IMR-90 (cell line): ENCODE data around the gene C15orf61. TPM values are rescaled to one million over a fixed set of nuclear protein-coding genes. Genes with fewer than 3 reads are reported as not detected.
A peak's percentile ranks its signal among the peaks of the same experiment; 100 is the strongest.

ENCODE experiments used
- ATAC-seq: fragments of 200-7000 bp; cut with Tn5 transposase; 2 replicates; pipeline ENCODE4 v1.9.1; 2020; ENCODE audit warnings: low read depth, mild to moderate bottlenecking, moderate library complexity
- BruUV-seq: library from RNA; stranded (reverse); fragments of 400-500 nt; replicated peaks from 2 replicates; lab custom pipeline; 2021; lab: Mats Ljungman, UMichigan
- CTCF ChIA-PET: fragments of 300-600 bp; formaldehyde crosslinking; extraction: SDS; loops from one replicate; lab custom pipeline; 2021; ENCODE audit warnings: antibody characterized with exemption; lab: Yijun Ruan, JAX
- POLR2A ChIA-PET: fragments of 300-600 bp; sonication (Branson Sonifier 250); formaldehyde crosslinking; loops from one replicate; lab custom pipeline; 2022; ENCODE audit warnings: antibody characterized with exemption; ENCODE audit not compliant: unreplicated experiment; lab: Charles Lee
- DNase-seq: peaks from one replicate; pipeline ENCODE4 v3.0.0; 2013
- H2AFZ ChIP-seq: replicated peaks from 2 replicates; pipeline ENCODE3; 2013; ENCODE audit warnings: low read length, mild to moderate bottlenecking; ENCODE audit not compliant: poor library complexity
- H2AK5ac ChIP-seq: 2 replicates; pipeline ENCODE4 v1.6.1; 2013; ENCODE audit warnings: low read depth, low read length, inconsistent platforms
- H2AK9ac ChIP-seq: replicated peaks from 2 replicates; pipeline ENCODE3; 2013; ENCODE audit warnings: mild to moderate bottlenecking, low read depth, low read length, moderate library complexity; ENCODE audit not compliant: poor library complexity
- H2BK120ac ChIP-seq: 2 replicates; pipeline ENCODE4 v1.6.1; 2013; ENCODE audit warnings: low read depth, low read length, inconsistent platforms
- H2BK15ac ChIP-seq: 3 replicates; pipeline ENCODE4 v1.6.1; 2013; ENCODE audit warnings: low read depth, low read length, inconsistent platforms
- H2BK20ac ChIP-seq: 2 replicates; pipeline ENCODE4 v1.6.1; 2013; ENCODE audit warnings: low read depth, mild to moderate bottlenecking, inconsistent platforms, low read length, moderate library complexity
- H2BK5ac ChIP-seq: 2 replicates; pipeline ENCODE4 v1.6.1; 2013; ENCODE audit warnings: mild to moderate bottlenecking, low read depth, low read length, inconsistent platforms; ENCODE audit not compliant: poor library complexity, severe bottlenecking
- H3K14ac ChIP-seq: replicated peaks from 2 replicates; pipeline ENCODE4 v1.6.1; 2013; ENCODE audit warnings: low read depth, low read length, inconsistent platforms
- H3K18ac ChIP-seq: 2 replicates; pipeline ENCODE4 v1.6.1; 2013; ENCODE audit warnings: low read depth, low read length, control low read depth
- H3K23ac ChIP-seq: 2 replicates; pipeline ENCODE4 v1.6.1; 2013; ENCODE audit warnings: low read depth, low read length, inconsistent platforms
- H3K27ac ChIP-seq: 2 replicates; pipeline ENCODE4 v1.5.1; 2013; ENCODE audit warnings: mild to moderate bottlenecking, control low read depth, low read length; ENCODE audit not compliant: insufficient read depth
- H3K27me3 ChIP-seq: 2 replicates; pipeline ENCODE4 v1.6.1; 2013; ENCODE audit warnings: low read length; ENCODE audit not compliant: control insufficient read depth, insufficient read depth
- H3K36me3 ChIP-seq: 2 replicates; pipeline ENCODE4 v1.6.1; 2013; ENCODE audit warnings: low read length, mixed read lengths; ENCODE audit not compliant: control insufficient read depth, insufficient read depth
- H3K4ac ChIP-seq: 2 replicates; pipeline ENCODE4 v1.6.1; 2013; ENCODE audit warnings: low read depth, low read length, inconsistent platforms
- H3K4me1 ChIP-seq: 2 replicates; pipeline ENCODE4 v1.6.1; 2013; ENCODE audit warnings: low read length, mixed read lengths; ENCODE audit not compliant: control insufficient read depth, insufficient read depth
- H3K4me2 ChIP-seq: 2 replicates; pipeline ENCODE4 v1.6.1; 2013; ENCODE audit warnings: low read depth, mild to moderate bottlenecking, control low read depth, low read length, moderate library complexity
- H3K4me3 ChIP-seq: 2 replicates; pipeline ENCODE4 v1.5.1; 2013; ENCODE audit warnings: low read depth, mild to moderate bottlenecking, control low read depth, low read length, moderate library complexity; ENCODE audit not compliant: insufficient read depth
- H3K56ac ChIP-seq: 2 replicates; pipeline ENCODE4 v1.6.1; 2013; ENCODE audit warnings: low read length, inconsistent platforms; ENCODE audit not compliant: insufficient read depth; ENCODE audit errors: extremely low read depth
- H3K79me1 ChIP-seq, 2 experiments: 2 replicates each; pipeline ENCODE4 v1.6.1; 2013; ENCODE audit warnings: low read length in 2 of 2, inconsistent platforms in 1 of 2, low read depth in 1 of 2
- H3K9ac ChIP-seq: 2 replicates; pipeline ENCODE4 v1.6.1; 2013; ENCODE audit warnings: low read depth, low read length, control low read depth
- H3K9me1 ChIP-seq: 2 replicates; pipeline ENCODE4 v1.6.1; 2013; ENCODE audit warnings: low read length, inconsistent platforms; ENCODE audit not compliant: insufficient read depth
- H3K9me3 ChIP-seq: 2 replicates; pipeline ENCODE4 v1.6.1; 2013; ENCODE audit warnings: low read length; ENCODE audit not compliant: control insufficient read depth, insufficient read depth
- H4K20me1 ChIP-seq: 2 replicates; pipeline ENCODE4 v1.6.1; 2013; ENCODE audit warnings: low read length, inconsistent platforms; ENCODE audit not compliant: insufficient read depth
- H4K5ac ChIP-seq: 2 replicates; pipeline ENCODE4 v1.6.1; 2013; ENCODE audit warnings: mild to moderate bottlenecking, low read depth, low read length, control low read depth
- H4K8ac ChIP-seq, 2 experiments: 2 replicates each; pipeline ENCODE4 v1.6.1; 2013; ENCODE audit warnings: low read depth in 2 of 2, low read length in 2 of 2, control low read depth in 1 of 2, inconsistent platforms in 1 of 2
- H4K91ac ChIP-seq: 2 replicates; pipeline ENCODE4 v1.6.1; 2013; ENCODE audit warnings: low read depth, low read length, inconsistent platforms; ENCODE audit not compliant: insufficient read depth
- BHLHE40 ChIP-seq: fragments of 150-350 bp; IDR thresholded peaks from 2 replicates; pipeline ENCODE4 v1.6.1; 2016; ENCODE audit warnings: mild to moderate bottlenecking, low read depth, low read length
- CEBPB ChIP-seq: IDR thresholded peaks from 2 replicates; pipeline ENCODE4 v1.6.1; 2012; ENCODE audit warnings: low read depth, low read length, improper control_type of control experiment
- CHD1 ChIP-seq: IDR thresholded peaks from 2 replicates; pipeline ENCODE4 v1.6.1; 2012; ENCODE audit warnings: low read depth, low read length, improper control_type of control experiment
- CTCF ChIP-seq: conservative IDR thresholded peaks from 2 replicates; pipeline ENCODE4 v1.5.1; 2012; ENCODE audit warnings: mild to moderate bottlenecking, low read depth, low read length, improper control_type of control experiment
- FOS ChIP-seq: fragments of 150-350 bp; IDR thresholded peaks from 2 replicates; pipeline ENCODE4 v1.6.1; 2016; ENCODE audit warnings: low read depth, low read length
- MAFK ChIP-seq: IDR thresholded peaks from 2 replicates; pipeline ENCODE4 v1.6.1; 2012; ENCODE audit warnings: low read depth, low read length, improper control_type of control experiment
- NFE2L2 ChIP-seq: fragments of 150-350 bp; IDR thresholded peaks from 2 replicates; pipeline ENCODE4 v1.6.1; 2016; ENCODE audit warnings: low read depth, mild to moderate bottlenecking, low read length
- RAD21 ChIP-seq: IDR thresholded peaks from 2 replicates; pipeline ENCODE4 v1.6.1; 2012; ENCODE audit warnings: low read length, improper control_type of control experiment
- SMC3 ChIP-seq: fragments of 150-350 bp; IDR thresholded peaks from 2 replicates; pipeline ENCODE4 v1.6.1; 2016; ENCODE audit warnings: low read depth, mild to moderate bottlenecking, antibody characterized with exemption, low read length, moderate library complexity
- USF2 ChIP-seq: fragments of 150-350 bp; IDR thresholded peaks from 2 replicates; pipeline ENCODE4 v1.6.1; 2017; ENCODE audit warnings: mild to moderate bottlenecking, antibody characterized with exemption, low read length, low read depth
- WGBS, 2 experiments: methylation state at CpG; one replicate each; pipeline versions ENCODE4 v1.1.5 to v1.1.7; 2013; ENCODE audit warnings: missing lambda C conversion rate in 2 of 2; ENCODE audit not compliant: insufficient read length in 1 of 2; ENCODE audit errors: extremely low coverage in 2 of 2; 5-methylcytosine and 5-hydroxymethylcytosine counted together
- dilution Hi-C: fragments of 300-500 bp; cut with HindIII; formaldehyde crosslinking; loops from one replicate; pipeline ENCODE4 v1.14.3; 2018; ENCODE audit warnings: low sequenced_read_pairs; ENCODE audit not compliant: unreplicated experiment
- in situ Hi-C: fragments of 300-500 bp; cut with MboI; formaldehyde crosslinking; loops from 3 replicates; pipeline ENCODE4 v1.14.3; 2019; ENCODE audit warnings: low sequenced_read_pairs, inconsistent platforms, mixed read lengths
- intact Hi-C: fragments of 100-400 bp; cut with micrococcal nuclease; formaldehyde crosslinking; loops from 2 replicates; pipeline ENCODE4 v1.10.0; 2022
- polyA plus RNA-seq, 3 experiments: library from polyadenylated mRNA; depleted of rRNA; stranded (reverse); fragments of >200 nt; gene quantifications; 2 replicates each; pipeline ENCODE4 v1.2.3, GENCODE V29; 2012; ENCODE audit warnings: low replicate concordance in 1 of 3
- total RNA-seq: library from RNA; depleted of rRNA; stranded (reverse); fragments of >200 nt; gene quantifications from 2 replicates; pipeline ENCODE4 v1.2.3, GENCODE V29; 2012

Gene C15orf61
- total and polyA plus RNA-seq, 2 of the 4 experiments (the other 2 are of a cell fraction) = 1.4 to 2.5 TPM

- Histone ChIP-seq H3K56ac (no peak overlapping the region), H3K4ac (0 out of 2 replicates have a peak overlapping the region, but pooled peaks have one; percentile 38), H3K36me3 (no peaks in the 10 kb centered on the region), H2BK15ac (no peak overlapping the region), H2AFZ (no peak overlapping the region), H3K18ac (no peak overlapping the region), H2BK20ac (no peak overlapping the region; the same call in 1 of the 2 replicates), H3K27me3 (no peaks in the 10 kb centered on the region), H3K23ac (0 out of 2 replicates have a peak overlapping the region, but pooled peaks have one; percentile 10), H3K4me1 (peaks cover 7% of the 10 kb centered on the region), H3K14ac (no peak overlapping the region), H4K8ac (no peak overlapping the region), H4K91ac (no peak overlapping the region; the same call in 1 of the 2 replicates), H3K4me2 (no peak overlapping the region), H4K5ac (no peak overlapping the region), H3K4me3 (no peak overlapping the region), H3K9ac (no peak overlapping the region), H2AK5ac (no peak overlapping the region; the same call in 1 of the 2 replicates), H3K9me3 (no peaks in the 10 kb centered on the region), H3K79me1 (no peaks in the 10 kb centered on the region), H2BK5ac (no peak overlapping the region), H2BK120ac (no peak overlapping the region), H3K27ac (no peak overlapping the region), H4K20me1 (no peaks in the 10 kb centered on the region), H3K9me1 (peaks cover 2% of the 10 kb centered on the region; the same call in 1 of the 2 replicates), H2AK9ac (no peak overlapping the region)
- intact Hi-C loops (no loop called here), dilution Hi-C loops (no loop called here), in situ Hi-C loops (no loop called here)
- TF ChIP-seq CTCF (no peak), CHD1 (no peak), NFE2L2 (no peak), BHLHE40 (no peak), FOS (no peak), USF2 (no peak), RAD21 (no peak), CEBPB (no peak), MAFK (no peak), SMC3 (no peak)
- no CpG with 5 or more reads among the region's 4 CpGs for WGBS, 2 experiments
- POLR2A ChIA-PET = no interaction called here
- no peak for DNase-seq
- ATAC-seq = no peak
- BruUV-seq = no TSS peak
- CTCF ChIA-PET = no interaction called here
These were observed 11.0 kb upstream of the C15orf61 start for GRCh38 chr15:67509918-67510317.
